HepG2 (cell line): Measurements from ENCODE around the gene LITAFD. TPM values are rescaled to one million over a fixed set of nuclear protein-coding genes. Genes with fewer than 3 reads are reported as not detected.

Source experiments
- CHD4 ChIP-seq: fragments of 200-600 bp; sonication (generic); IDR thresholded peaks from 2 replicates; pipeline ENCODE4 v1.7.0; 2017; ENCODE audit warnings: mild to moderate bottlenecking, low read length, borderline replicate concordance
- CREB1 ChIP-seq, 2 experiments: fragments of 450-650 bp in 1 of 2; IDR thresholded peaks; 2 replicates each; pipeline ENCODE4 v1.6.1; 2016 to 2017; ENCODE audit warnings: control low read depth in 1 of 2, mild to moderate bottlenecking in 1 of 2, missing compliant biosample characterization in 1 of 2, missing genetic modification characterization in 1 of 2
- FIP1L1 ChIP-seq: fragments of 200-400 bp; formaldehyde crosslinking; IDR thresholded peaks from 2 replicates; pipeline ENCODE4 v1.6.1; 2018; ENCODE audit warnings: low read depth, mild to moderate bottlenecking, low read length, moderate library complexity, borderline replicate concordance; ENCODE audit not compliant: insufficient read depth
- FOXA1 ChIP-seq, 2 experiments: fragments of 450-650 bp in 1 of 2; sonication (generic) in 1 of 2; formaldehyde crosslinking in 1 of 2; IDR thresholded peaks; 2 replicates each; pipeline versions ENCODE4 v1.4.0 to v1.6.1; 2016 to 2020; ENCODE audit warnings: missing genetic modification reagents in 1 of 2
- FOXK1 ChIP-seq: sonication (generic); formaldehyde crosslinking; IDR thresholded peaks from 2 replicates; pipeline ENCODE4 v1.4.0; 2020; ENCODE audit warnings: low read depth, missing genetic modification reagents, borderline replicate concordance
- ISX ChIP-seq: sonication (generic); formaldehyde crosslinking; conservative IDR thresholded peaks from 2 replicates; pipeline ENCODE4 v1.5.0; 2020; ENCODE audit warnings: missing genetic modification reagents
- MIER3 ChIP-seq: IDR thresholded peaks from 2 replicates; pipeline ENCODE4 v1.6.1; 2016; ENCODE audit warnings: missing compliant biosample characterization, borderline replicate concordance
- PHF8 ChIP-seq: sonication (generic); formaldehyde crosslinking; IDR thresholded peaks from 2 replicates; pipeline ENCODE4 v1.5.0; 2020; ENCODE audit warnings: missing genetic modification reagents
- RBM22 ChIP-seq: fragments of 200-400 bp; formaldehyde crosslinking; optimal IDR thresholded peaks from 2 replicates; pipeline ENCODE3; 2017; ENCODE audit warnings: mild to moderate bottlenecking, low read length, moderate library complexity
- RFXAP ChIP-seq: sonication (generic); formaldehyde crosslinking; IDR thresholded peaks from 2 replicates; pipeline ENCODE4 v1.4.0; 2020; ENCODE audit warnings: missing genetic modification reagents, borderline replicate concordance
- SALL2 ChIP-seq: sonication (generic); formaldehyde crosslinking; IDR thresholded peaks from 2 replicates; pipeline ENCODE4 v1.8.1; 2023; ENCODE audit warnings: mild to moderate bottlenecking, missing genetic modification reagents, inconsistent platforms
- SP4 ChIP-seq: sonication (generic); formaldehyde crosslinking; IDR thresholded peaks from 2 replicates; pipeline ENCODE4 v1.8.1; 2023; ENCODE audit warnings: mild to moderate bottlenecking, missing genetic modification reagents
- TAF15 ChIP-seq: fragments of 200-400 bp; formaldehyde crosslinking; IDR thresholded peaks from one replicate; pipeline ENCODE4 v1.6.1; 2018; ENCODE audit warnings: mild to moderate bottlenecking, low read depth, low read length; ENCODE audit not compliant: poor library complexity, severe bottlenecking
- U2AF1 ChIP-seq: fragments of 200-400 bp; formaldehyde crosslinking; optimal IDR thresholded peaks from 2 replicates; pipeline ENCODE3; 2017; ENCODE audit warnings: mild to moderate bottlenecking, low read depth, low read length
- USF2 ChIP-seq, 2 experiments: sonication (generic) in 1 of 2; formaldehyde crosslinking in 1 of 2; IDR thresholded peaks; 2 replicates each; pipeline versions ENCODE4 v1.5.1 to v1.6.1; 2011 to 2020; ENCODE audit warnings: borderline replicate concordance in 1 of 2, low read depth in 1 of 2, low read length in 1 of 2, mild to moderate bottlenecking in 1 of 2, missing genetic modification reagents in 1 of 2, moderate library complexity in 1 of 2
- ZBTB46 ChIP-seq: sonication (generic); formaldehyde crosslinking; IDR thresholded peaks from 2 replicates; pipeline ENCODE4 v1.4.0; 2020; ENCODE audit warnings: mild to moderate bottlenecking, missing genetic modification reagents, borderline replicate concordance
- ZNF230 ChIP-seq: sonication (generic); formaldehyde crosslinking; IDR thresholded peaks from 2 replicates; pipeline ENCODE4 v1.4.0; 2020; ENCODE audit warnings: mild to moderate bottlenecking, missing genetic modification reagents
- ZNF430 ChIP-seq: sonication (generic); formaldehyde crosslinking; IDR thresholded peaks from 2 replicates; pipeline ENCODE4 v1.9.0; 2021; ENCODE audit warnings: mild to moderate bottlenecking, missing genetic modification reagents
- ZNF740 ChIP-seq: sonication (generic); formaldehyde crosslinking; IDR thresholded peaks from 2 replicates; pipeline ENCODE4 v1.4.0; 2020; ENCODE audit warnings: missing genetic modification reagents
- ZNF761 ChIP-seq: sonication (generic); formaldehyde crosslinking; conservative IDR thresholded peaks from 2 replicates; pipeline ENCODE4 v1.4.0; 2020; ENCODE audit warnings: mild to moderate bottlenecking, missing genetic modification reagents
- ZNF776 ChIP-seq: sonication (generic); formaldehyde crosslinking; IDR thresholded peaks from 2 replicates; pipeline ENCODE4 v1.4.0; 2020; ENCODE audit warnings: mild to moderate bottlenecking, missing genetic modification reagents
- ZNF891 ChIP-seq: sonication (generic); formaldehyde crosslinking; IDR thresholded peaks from 2 replicates; pipeline ENCODE4 v1.5.0; 2020; ENCODE audit warnings: mild to moderate bottlenecking, missing genetic modification reagents
- ZSCAN12 ChIP-seq: sonication (generic); formaldehyde crosslinking; IDR thresholded peaks from 2 replicates; pipeline ENCODE4 v1.9.0; 2021; ENCODE audit warnings: mild to moderate bottlenecking, missing genetic modification reagents
- polyA plus RNA-seq, 8 experiments: library from polyadenylated mRNA; depleted of rRNA in 3 of 8; stranded (reverse) in 7 of 8; unstranded in 1 of 8; fragments of >200 nt; fragmentation: Illumina TruSeq in 4 of 8; extraction: Trizol in 4 of 8; gene quantifications; 2 replicates each; pipeline versions ENCODE4 v1.2.1 to v1.2.3, GENCODE V29; 2011 to 2016; ENCODE audit warnings: low read depth in 4 of 8, missing spikeins in 1 of 8, mixed read lengths in 1 of 8; ENCODE audit not compliant: insufficient read depth in 1 of 8
- total RNA-seq, 5 experiments: library from RNA; depleted of rRNA; stranded (reverse); fragments of >200 nt; fragmentation: Illumina TruSeq; extraction: Trizol; gene quantifications; 2 replicates each; pipeline ENCODE4 v1.2.3, GENCODE V29; 2016; ENCODE audit warnings: low read depth in 1 of 5
- TF ChIP-seq, protein P1 (sequence below): sonication (generic); formaldehyde crosslinking; IDR thresholded peaks from 2 replicates; pipeline ENCODE4 v1.8.0; 2022; ENCODE audit warnings: low read depth, missing genetic modification reagents

LITAFD gene
- total and polyA plus RNA-seq, 2 of the 13 experiments (the other 11 are each of a cell fraction or from before 2014, with no cell fraction given) = not detected

- TF ChIP-seq, protein P1, sequence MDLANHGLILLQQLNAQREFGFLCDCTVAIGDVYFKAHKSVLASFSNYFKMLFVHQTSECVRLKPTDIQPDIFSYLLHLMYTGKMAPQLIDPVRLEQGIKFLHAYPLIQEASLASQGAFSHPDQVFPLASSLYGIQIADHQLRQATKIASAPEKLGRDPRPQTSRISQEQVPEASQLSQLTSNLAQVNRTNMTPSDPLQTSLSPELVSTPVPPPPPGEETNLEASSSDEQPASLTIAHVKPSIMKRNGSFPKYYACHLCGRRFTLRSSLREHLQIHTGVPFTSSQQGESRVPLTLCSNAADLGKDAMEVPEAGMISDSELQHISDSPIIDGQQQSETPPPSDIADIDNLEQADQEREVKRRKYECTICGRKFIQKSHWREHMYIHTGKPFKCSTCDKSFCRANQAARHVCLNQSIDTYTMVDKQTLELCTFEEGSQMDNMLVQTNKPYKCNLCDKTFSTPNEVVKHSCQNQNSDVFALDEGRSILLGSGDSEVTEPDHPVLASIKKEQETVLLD (CRISPR knock-in tag) = no peak
- no peak for TF ChIP-seq ZSCAN12 (CRISPR knock-in tag)
- TF ChIP-seq ZNF230 = peak; percentile 58; the same call in 1 of the 2 replicates
- TF ChIP-seq CHD4 = no peak
- no peak for TF ChIP-seq RFXAP (CRISPR knock-in tag)
- TF ChIP-seq U2AF1 = peak; percentile 27
- no peak for TF ChIP-seq ZNF740 (CRISPR knock-in tag)
- no peak for TF ChIP-seq USF2 (IDR thresholded peaks at IDR 0.05; ENCODE audit: low read depth, low read length)
- TF ChIP-seq USF2 (CRISPR knock-in tag; IDR thresholded peaks at IDR 0.05; ENCODE audit: borderline replicate concordance) = no peak
- TF ChIP-seq PHF8 (CRISPR knock-in tag) = no peak; the same call in 1 of the 2 replicates
- peak; percentile 36; the same call in 1 of the 2 replicates for TF ChIP-seq ZNF761 (CRISPR knock-in tag)
- no peak for TF ChIP-seq MIER3 (CRISPR knock-in tag)
- TF ChIP-seq ISX (CRISPR knock-in tag) = no peak
- TF ChIP-seq FOXA1 (IDR thresholded peaks at IDR 0.05) = no peak
- no peak for TF ChIP-seq FOXA1 (CRISPR knock-in tag; IDR thresholded peaks at IDR 0.05)
- TF ChIP-seq CREB1 (IDR thresholded peaks at IDR 0.05) = no peak
- no peak for TF ChIP-seq CREB1 (CRISPR knock-in tag; IDR thresholded peaks at IDR 0.05)
- no peak for TF ChIP-seq ZNF776 (CRISPR knock-in tag)
- no peak for TF ChIP-seq SP4 (CRISPR knock-in tag)
- peak; percentile 89; the same call in 1 of the 2 replicates for TF ChIP-seq ZBTB46 (CRISPR knock-in tag)
- no peak for TF ChIP-seq FIP1L1
- TF ChIP-seq ZNF891 = no peak
- TF ChIP-seq ZNF430 (CRISPR knock-in tag) = 0 out of 2 replicates have a peak, but pooled peaks have one; percentile 29
- no peak for TF ChIP-seq TAF15
- TF ChIP-seq RBM22 = no peak
- TF ChIP-seq FOXK1 = 0 out of 2 replicates have a peak, but pooled peaks have one; percentile 8
- TF ChIP-seq SALL2 (CRISPR knock-in tag) = no peak
These were observed 14.8 kb upstream of the LITAFD start (continued) for GRCh38 chr16:8867216-8867931.
